ENCODE data around the gene KIAA0513. TPM values are rescaled to one million over a fixed set of nuclear protein-coding genes. Genes with fewer than 3 reads are reported as not detected.

Gene KIAA0513
- total RNA-seq, 1 experiment from 2014 or later, result 8.7 TPM

DNA sequence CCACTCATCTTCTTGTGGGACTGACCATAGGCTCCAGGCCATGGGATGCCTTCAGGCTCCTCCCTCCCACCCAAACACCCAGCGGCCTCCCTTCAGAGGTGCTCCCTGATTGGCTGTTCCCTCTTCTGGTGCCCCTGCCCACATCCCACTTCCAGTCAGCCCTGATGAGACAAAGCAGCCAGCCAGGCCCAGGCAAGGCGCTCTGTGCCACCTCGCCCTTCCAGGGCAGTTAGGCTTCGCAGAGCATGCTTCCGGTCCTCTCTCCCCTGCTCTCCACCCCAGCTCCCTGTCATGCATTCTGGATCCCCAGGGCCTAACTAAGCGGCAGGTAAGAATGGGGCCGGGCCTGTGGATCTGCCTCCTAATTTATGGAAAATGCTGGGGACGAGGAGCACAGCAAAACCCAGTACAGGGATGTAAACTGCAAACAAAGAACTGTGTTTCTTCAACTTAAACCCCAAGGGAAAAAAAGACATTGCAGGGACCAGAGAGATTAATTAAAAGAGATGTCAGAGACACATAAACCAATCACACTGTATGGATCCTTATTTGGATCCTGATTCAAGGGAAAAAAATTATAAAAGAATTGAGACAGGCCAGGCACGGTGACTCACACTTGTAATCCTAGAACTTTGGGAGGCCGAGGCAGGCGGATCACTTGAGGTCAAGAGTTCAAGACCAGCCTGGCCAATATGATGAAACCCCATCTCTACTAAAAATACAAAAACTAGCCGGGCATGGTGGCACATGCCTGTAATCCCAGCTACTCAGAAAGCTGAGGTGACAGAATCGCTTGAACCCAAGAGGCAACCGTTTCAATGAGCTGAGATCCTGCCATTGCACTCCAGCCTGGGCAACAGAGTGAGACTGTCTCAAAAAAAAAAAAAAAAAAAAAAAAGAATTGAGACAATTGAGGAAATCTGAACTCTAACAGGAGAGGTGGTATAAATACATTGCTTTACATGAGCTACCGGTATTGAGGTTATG lies 42.2 kb upstream of the KIAA0513 start:
- no TSS peak for BruUV-seq (replicated peaks)
- no peak overlapping the region for H3K4me3 ChIP-seq (ENCODE audit: low read depth in 2 of 2, low read length in 2 of 2)
- peaks cover 7% of the 10 kb centered on the region for H3K4me1 ChIP-seq (ENCODE audit: control insufficient read depth, insufficient read depth, low read length)
- DNase-seq (ENCODE audit: low read depth, low spot score) (no peak), ATAC-seq (no peak)
- intact Hi-C loops (cut with micrococcal nuclease; ENCODE audit: unreplicated experiment), result no loop called here
- H3K9me3 ChIP-seq (ENCODE audit: control insufficient read depth, insufficient read depth, low read depth, low read length), result no peaks in the 10 kb centered on the region
- CTCF ChIA-PET, result no interaction called here
- H3K27me3 ChIP-seq (ENCODE audit: control insufficient read depth, insufficient read depth, low read length), result no peaks in the 10 kb centered on the region
- peak overlapping the region; percentile 29; the same call in 1 of the 2 replicates for H3K27ac ChIP-seq (ENCODE audit: low read length)
- in situ Hi-C loops (cut with HindIII; ENCODE audit: low pct_unique_long_range_greater_than_20kb, low sequenced_read_pairs), result no loop called here
- POLR2A ChIA-PET, result no interaction called here
- TF ChIP-seq, protein P1, sequence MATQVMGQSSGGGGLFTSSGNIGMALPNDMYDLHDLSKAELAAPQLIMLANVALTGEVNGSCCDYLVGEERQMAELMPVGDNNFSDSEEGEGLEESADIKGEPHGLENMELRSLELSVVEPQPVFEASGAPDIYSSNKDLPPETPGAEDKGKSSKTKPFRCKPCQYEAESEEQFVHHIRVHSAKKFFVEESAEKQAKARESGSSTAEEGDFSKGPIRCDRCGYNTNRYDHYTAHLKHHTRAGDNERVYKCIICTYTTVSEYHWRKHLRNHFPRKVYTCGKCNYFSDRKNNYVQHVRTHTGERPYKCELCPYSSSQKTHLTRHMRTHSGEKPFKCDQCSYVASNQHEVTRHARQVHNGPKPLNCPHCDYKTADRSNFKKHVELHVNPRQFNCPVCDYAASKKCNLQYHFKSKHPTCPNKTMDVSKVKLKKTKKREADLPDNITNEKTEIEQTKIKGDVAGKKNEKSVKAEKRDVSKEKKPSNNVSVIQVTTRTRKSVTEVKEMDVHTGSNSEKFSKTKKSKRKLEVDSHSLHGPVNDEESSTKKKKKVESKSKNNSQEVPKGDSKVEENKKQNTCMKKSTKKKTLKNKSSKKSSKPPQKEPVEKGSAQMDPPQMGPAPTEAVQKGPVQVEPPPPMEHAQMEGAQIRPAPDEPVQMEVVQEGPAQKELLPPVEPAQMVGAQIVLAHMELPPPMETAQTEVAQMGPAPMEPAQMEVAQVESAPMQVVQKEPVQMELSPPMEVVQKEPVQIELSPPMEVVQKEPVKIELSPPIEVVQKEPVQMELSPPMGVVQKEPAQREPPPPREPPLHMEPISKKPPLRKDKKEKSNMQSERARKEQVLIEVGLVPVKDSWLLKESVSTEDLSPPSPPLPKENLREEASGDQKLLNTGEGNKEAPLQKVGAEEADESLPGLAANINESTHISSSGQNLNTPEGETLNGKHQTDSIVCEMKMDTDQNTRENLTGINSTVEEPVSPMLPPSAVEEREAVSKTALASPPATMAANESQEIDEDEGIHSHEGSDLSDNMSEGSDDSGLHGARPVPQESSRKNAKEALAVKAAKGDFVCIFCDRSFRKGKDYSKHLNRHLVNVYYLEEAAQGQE (IDR thresholded peaks at IDR 0.05; ENCODE audit: insufficient read depth in 1 of 2, low read depth in 2 of 2, low read length in 1 of 2), result no peak
- TF ChIP-seq SIN3A (IDR thresholded peaks at IDR 0.05; ENCODE audit: borderline replicate concordance, insufficient read depth, low read depth, low read length) (no peak), TCF7L2 (IDR thresholded peaks at IDR 0.05; ENCODE audit: low read depth, low read length) (no peak)
- TF ChIP-seq, protein P2, sequence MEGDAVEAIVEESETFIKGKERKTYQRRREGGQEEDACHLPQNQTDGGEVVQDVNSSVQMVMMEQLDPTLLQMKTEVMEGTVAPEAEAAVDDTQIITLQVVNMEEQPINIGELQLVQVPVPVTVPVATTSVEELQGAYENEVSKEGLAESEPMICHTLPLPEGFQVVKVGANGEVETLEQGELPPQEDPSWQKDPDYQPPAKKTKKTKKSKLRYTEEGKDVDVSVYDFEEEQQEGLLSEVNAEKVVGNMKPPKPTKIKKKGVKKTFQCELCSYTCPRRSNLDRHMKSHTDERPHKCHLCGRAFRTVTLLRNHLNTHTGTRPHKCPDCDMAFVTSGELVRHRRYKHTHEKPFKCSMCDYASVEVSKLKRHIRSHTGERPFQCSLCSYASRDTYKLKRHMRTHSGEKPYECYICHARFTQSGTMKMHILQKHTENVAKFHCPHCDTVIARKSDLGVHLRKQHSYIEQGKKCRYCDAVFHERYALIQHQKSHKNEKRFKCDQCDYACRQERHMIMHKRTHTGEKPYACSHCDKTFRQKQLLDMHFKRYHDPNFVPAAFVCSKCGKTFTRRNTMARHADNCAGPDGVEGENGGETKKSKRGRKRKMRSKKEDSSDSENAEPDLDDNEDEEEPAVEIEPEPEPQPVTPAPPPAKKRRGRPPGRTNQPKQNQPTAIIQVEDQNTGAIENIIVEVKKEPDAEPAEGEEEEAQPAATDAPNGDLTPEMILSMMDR (IDR thresholded peaks at IDR 0.05), result no peak
- H3K36me3 ChIP-seq (ENCODE audit: control insufficient read depth, insufficient read depth, low read length), result peaks cover 6% of the 10 kb centered on the region; the same call in 1 of the 2 replicates

DNA sequence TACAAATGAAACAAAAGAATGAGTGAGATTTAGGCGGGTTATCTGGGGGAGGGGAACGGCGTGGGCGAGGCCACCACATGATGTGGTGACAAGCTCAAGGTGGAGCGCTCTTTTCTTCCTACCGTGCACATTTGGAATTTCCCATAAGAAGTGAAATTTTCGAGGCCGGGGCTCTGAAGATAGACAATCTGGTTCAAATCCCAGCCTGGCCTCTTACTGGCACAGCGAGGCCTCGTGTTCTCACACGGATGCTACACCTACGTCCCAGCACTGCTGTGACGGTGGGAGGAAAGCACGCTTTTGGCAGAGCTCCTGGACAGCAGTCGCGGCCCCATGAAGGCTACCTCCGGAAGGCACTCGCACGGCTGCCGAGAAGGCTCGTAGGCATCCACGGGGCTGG lies 41.5 kb upstream of the KIAA0513 start:
- H3K9me3 ChIP-seq (ENCODE audit: control insufficient read depth, insufficient read depth, low read depth, low read length), result no peaks in the 10 kb centered on the region
- no peak for DNase-seq (ENCODE audit: low read depth, low spot score)
- intact Hi-C loops (cut with micrococcal nuclease; ENCODE audit: unreplicated experiment) (no loop called here), in situ Hi-C loops (cut with HindIII; ENCODE audit: low pct_unique_long_range_greater_than_20kb, low sequenced_read_pairs) (no loop called here)
- peaks cover 7% of the 10 kb centered on the region for H3K4me1 ChIP-seq (ENCODE audit: control insufficient read depth, insufficient read depth, low read length)
- no peak overlapping the region for H3K4me3 ChIP-seq (ENCODE audit: low read depth in 2 of 2, low read length in 2 of 2)
- peaks cover 9% of the 10 kb centered on the region for H3K36me3 ChIP-seq (ENCODE audit: control insufficient read depth, insufficient read depth, low read length)
- H3K27ac ChIP-seq (ENCODE audit: low read length), result peak overlapping the region; percentile 29; the same call in 1 of the 2 replicates
- ATAC-seq, result no peak
- POLR2A ChIA-PET, result no interaction called here
- CTCF ChIA-PET, result no interaction called here
- TF ChIP-seq, protein P2 (IDR thresholded peaks at IDR 0.05), result no peak
- no TSS peak for BruUV-seq (replicated peaks)
- H3K27me3 ChIP-seq (ENCODE audit: control insufficient read depth, insufficient read depth, low read length), result no peaks in the 10 kb centered on the region
